Neural cell (in vitro differentiated cells): ENCODE data around the gene NREP.

Experiments
- EP300 ChIP-seq: fragments of 450-650 bp; conservative IDR thresholded peaks from 2 replicates; pipeline ENCODE4 v1.6.1; 2014; ENCODE audit warnings: antibody characterized with exemption, mild to moderate bottlenecking, moderate library complexity; ENCODE audit not compliant: poor library complexity, severe bottlenecking
- EZH2 ChIP-seq: fragments of 200-600, 300-800 bp; shearing (Covaris generic), sonication (generic); IDR thresholded peaks from 2 replicates; pipeline ENCODE4 v1.6.1; 2014; ENCODE audit warnings: antibody characterized with exemption, low read length, borderline replicate concordance, mild to moderate bottlenecking; ENCODE audit not compliant: insufficient read depth, poor library complexity, severe bottlenecking
- POLR2AphosphoS5 ChIP-seq: IDR thresholded peaks from 2 replicates; pipeline ENCODE4 v1.6.1; 2012
- SMC3 ChIP-seq: fragments of 450-650 bp; conservative IDR thresholded peaks from 2 replicates; pipeline ENCODE4 v1.6.1; 2014; ENCODE audit warnings: antibody characterized with exemption, mild to moderate bottlenecking, moderate library complexity; ENCODE audit not compliant: poor library complexity
- TAF1 ChIP-seq: IDR thresholded peaks from 2 replicates; pipeline ENCODE4 v1.6.1; 2012; ENCODE audit warnings: low read depth
- TF ChIP-seq, protein P1 (sequence below): fragments of 450-650 bp; IDR thresholded peaks from 2 replicates; pipeline ENCODE4 v1.5.1; 2014; ENCODE audit warnings: antibody characterized with exemption, mild to moderate bottlenecking, moderate library complexity; ENCODE audit not compliant: poor library complexity, severe bottlenecking

DNA sequence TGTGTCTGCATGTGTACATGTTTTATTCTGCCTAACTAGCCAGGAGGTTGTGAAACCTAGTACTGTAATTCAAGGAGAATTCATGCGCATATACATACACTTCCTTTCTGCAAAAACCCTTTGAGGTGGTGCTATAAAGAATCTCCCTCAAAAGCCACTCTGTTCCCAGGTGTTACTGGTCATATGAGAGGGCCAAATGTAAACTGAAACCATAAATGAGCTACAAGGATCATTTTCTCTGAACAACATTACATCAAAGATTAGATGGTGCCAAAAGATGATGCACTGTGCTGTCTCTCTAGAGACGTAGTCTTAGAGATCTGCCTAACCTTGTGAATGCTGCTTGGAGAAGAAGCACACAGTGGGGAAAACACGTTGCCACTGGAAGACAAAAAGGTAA, 15.7 kb downstream of the NREP start:
- TF ChIP-seq EP300 (no peak), SMC3 (no peak), TAF1 (no peak), POLR2AphosphoS5 (no peak), EZH2 (no peak)
- TF ChIP-seq, protein P1, sequence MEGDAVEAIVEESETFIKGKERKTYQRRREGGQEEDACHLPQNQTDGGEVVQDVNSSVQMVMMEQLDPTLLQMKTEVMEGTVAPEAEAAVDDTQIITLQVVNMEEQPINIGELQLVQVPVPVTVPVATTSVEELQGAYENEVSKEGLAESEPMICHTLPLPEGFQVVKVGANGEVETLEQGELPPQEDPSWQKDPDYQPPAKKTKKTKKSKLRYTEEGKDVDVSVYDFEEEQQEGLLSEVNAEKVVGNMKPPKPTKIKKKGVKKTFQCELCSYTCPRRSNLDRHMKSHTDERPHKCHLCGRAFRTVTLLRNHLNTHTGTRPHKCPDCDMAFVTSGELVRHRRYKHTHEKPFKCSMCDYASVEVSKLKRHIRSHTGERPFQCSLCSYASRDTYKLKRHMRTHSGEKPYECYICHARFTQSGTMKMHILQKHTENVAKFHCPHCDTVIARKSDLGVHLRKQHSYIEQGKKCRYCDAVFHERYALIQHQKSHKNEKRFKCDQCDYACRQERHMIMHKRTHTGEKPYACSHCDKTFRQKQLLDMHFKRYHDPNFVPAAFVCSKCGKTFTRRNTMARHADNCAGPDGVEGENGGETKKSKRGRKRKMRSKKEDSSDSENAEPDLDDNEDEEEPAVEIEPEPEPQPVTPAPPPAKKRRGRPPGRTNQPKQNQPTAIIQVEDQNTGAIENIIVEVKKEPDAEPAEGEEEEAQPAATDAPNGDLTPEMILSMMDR, result no peak
